SK-N-MC (cell line): Measurements from ENCODE around the gene ARMH1.
"Not testable (repeated sequence)": the region's sequence is repeated elsewhere in the genome, so short reads cannot be mapped to it uniquely, and the experiment has no call there.

ENCODE experiments used
- EZH2 ChIP-seq: fragments of 200-600 bp; sonication (generic); IDR thresholded peaks from one replicate; pipeline ENCODE4 v1.6.1; 2017; ENCODE audit warnings: antibody characterized with exemption
- POLR2AphosphoS5 ChIP-seq: IDR thresholded peaks from 2 replicates; pipeline ENCODE4 v1.6.1; 2012; ENCODE audit warnings: mild to moderate bottlenecking, low read depth, low read length, borderline replicate concordance

GRCh38 chr1:44738953-44739306, 64.4 kb downstream of the ARMH1 start:
- not testable (repeated sequence) for TF ChIP-seq POLR2AphosphoS5, EZH2
